Calu3 (cell line): ENCODE results near the gene NDUFAB1. TPM values are rescaled to one million over a fixed set of nuclear protein-coding genes. Genes with fewer than 3 reads are reported as not detected.

Experiments used
- Bru-seq: library from RNA; stranded (reverse); fragments of 400-500 nt; gene quantifications from one replicate; lab custom pipeline; 2021; lab: Mats Ljungman, UMichigan
- BruChase-seq, 2 experiments: library from RNA; stranded (reverse); fragments of 400-500 nt; gene quantifications; one replicate each; lab custom pipeline; 2021; lab: Mats Ljungman, UMichigan
- BruUV-seq: library from RNA; stranded (reverse); fragments of 400-500 nt; replicated peaks from 2 replicates; lab custom pipeline; 2021; lab: Mats Ljungman, UMichigan
- CTCF ChIA-PET: fragments of 300-600 bp; sonication (Branson Sonifier 250); formaldehyde crosslinking; loops from one replicate; lab custom pipeline; 2022; ENCODE audit warnings: antibody characterized with exemption; lab: Charles Lee
- DNase-seq: peaks from one replicate; pipeline ENCODE4 v3.0.0; 2022
- H3K27ac Mint-ChIP-seq: one replicate; pipeline ENCODE4 v1.8.0; 2022; ENCODE audit warnings: mixed read lengths; ENCODE audit not compliant: unreplicated experiment
- H3K27me3 Mint-ChIP-seq: one replicate; pipeline ENCODE4 v1.8.0; 2022; ENCODE audit warnings: mixed read lengths; ENCODE audit not compliant: unreplicated experiment
- H3K36me3 Mint-ChIP-seq: one replicate; pipeline ENCODE4 v1.8.0; 2022; ENCODE audit warnings: mild to moderate bottlenecking, moderate library complexity, mixed read lengths; ENCODE audit not compliant: insufficient read depth, unreplicated experiment
- H3K4me1 Mint-ChIP-seq: one replicate; pipeline ENCODE4 v1.8.0; 2022; ENCODE audit warnings: mild to moderate bottlenecking, low read depth, mixed read lengths; ENCODE audit not compliant: unreplicated experiment
- H3K4me3 Mint-ChIP-seq: one replicate; pipeline ENCODE4 v1.8.0; 2022; ENCODE audit warnings: mild to moderate bottlenecking, low read depth, moderate library complexity, mixed read lengths; ENCODE audit not compliant: unreplicated experiment
- H3K9me3 Mint-ChIP-seq: one replicate; pipeline ENCODE4 v1.8.0; 2022; ENCODE audit warnings: low read depth, mixed read lengths; ENCODE audit not compliant: unreplicated experiment
- CTCF ChIP-seq: fragments of 200-600 bp; IDR thresholded peaks from one replicate; pipeline ENCODE4 v1.8.0; 2022; ENCODE audit warnings: antibody characterized with exemption; ENCODE audit not compliant: unreplicated experiment
- intact Hi-C: fragments of 100-400 bp; cut with micrococcal nuclease; formaldehyde crosslinking; loops from one replicate; pipeline ENCODE4 v1.10.0; 2022; ENCODE audit not compliant: unreplicated experiment
- long read RNA-seq: library from polyadenylated mRNA; stranded (forward); transcript quantifications from one replicate; pipeline ENCODE4 v2.0.0, GENCODE V29; 2022
- total RNA-seq: library from RNA; stranded (reverse); gene quantifications from 2 replicates; pipeline ENCODE4 v1.2.3, GENCODE V29; 2022

Gene NDUFAB1
- total RNA-seq (143 and 150 TPM in 2 replicates), Bru-seq, nascent RNA (percentile 87 among the genes with signal in this experiment), BruChase-seq, experiment 1, labeled RNA remaining after a 6-hour chase (percentile 89 among the genes with signal in this experiment), BruChase-seq, experiment 2, labeled RNA remaining after a 2-hour chase (percentile 82 among the genes with signal in this experiment)
- long read RNA-seq, transcript NDUFAB1-201 (5 exons, 717 nt): major isoform, 389 of 407 reads
- long read RNA-seq, partial matches to known transcripts: 10 of 407 reads
- long read RNA-seq, other reads (novel, unspliced or antisense): 4 of 407 reads

DNA sequence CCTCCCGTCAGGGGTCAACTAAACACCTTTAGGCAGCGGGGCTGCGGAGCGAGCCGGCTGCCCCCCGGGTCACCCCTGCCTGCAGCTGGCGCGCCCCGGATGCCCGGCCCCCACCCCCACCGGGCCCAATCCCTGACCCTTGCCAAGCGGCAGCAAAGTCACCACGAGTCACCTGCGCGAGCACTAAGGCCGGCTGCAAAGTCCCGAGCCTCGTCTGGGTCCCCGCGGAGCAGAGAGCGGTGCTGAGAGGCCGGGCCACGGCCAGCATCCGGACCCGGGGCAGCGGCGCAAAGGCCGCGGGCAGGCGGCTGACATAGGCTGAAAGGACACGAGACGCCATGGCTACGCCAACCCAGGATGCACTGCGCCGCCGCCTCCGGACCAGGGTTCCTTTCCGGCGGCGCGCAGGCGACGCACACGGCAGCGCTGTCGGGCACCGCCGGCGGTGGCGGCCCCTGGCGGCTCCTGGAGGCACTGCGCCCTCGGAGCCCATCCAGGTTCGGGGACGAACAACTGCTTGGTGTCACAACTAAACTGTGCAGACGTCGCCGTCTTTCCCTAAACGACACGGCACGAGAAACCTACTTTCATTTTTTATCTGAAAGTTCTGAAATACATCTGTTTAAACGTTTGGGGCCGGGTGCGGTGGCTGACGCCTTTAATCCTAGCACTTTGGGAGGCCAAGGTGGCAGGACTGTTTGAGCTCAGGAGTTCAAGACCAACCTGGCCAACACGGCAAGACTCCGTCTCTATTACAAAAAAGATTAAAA, at the start of gene NDUFAB1:
Gene NDUFAB1, minus strand, starts transcription at position 366 of the 770 bp plus-strand sequence. Its CDS starts 26 bp downstream, at position 340.
- DNase-seq: peak; percentile 97
- CTCF ChIA-PET: interaction anchor here (0.6 kb wide), 1 partner anchor 105 kb away, joined by 5 read pairs; no protein-coding TSS in a partner anchor
- H3K27ac Mint-ChIP-seq: peak within 1 kb of the TSS; percentile 58
- BruUV-seq: no TSS peak
- peak within 1 kb of the TSS; percentile 81 for H3K4me3 Mint-ChIP-seq
- intact Hi-C loops: no loop called here
- H3K9me3 Mint-ChIP-seq: no peaks in the 10 kb centered on the region
- H3K36me3 Mint-ChIP-seq: peaks cover 61% of the 10 kb centered on the region
- TF ChIP-seq CTCF: peak; percentile 98
- H3K4me1 Mint-ChIP-seq: peaks cover 9% of the 10 kb centered on the region
- H3K27me3 Mint-ChIP-seq: no peaks in the 10 kb centered on the region

DNA sequence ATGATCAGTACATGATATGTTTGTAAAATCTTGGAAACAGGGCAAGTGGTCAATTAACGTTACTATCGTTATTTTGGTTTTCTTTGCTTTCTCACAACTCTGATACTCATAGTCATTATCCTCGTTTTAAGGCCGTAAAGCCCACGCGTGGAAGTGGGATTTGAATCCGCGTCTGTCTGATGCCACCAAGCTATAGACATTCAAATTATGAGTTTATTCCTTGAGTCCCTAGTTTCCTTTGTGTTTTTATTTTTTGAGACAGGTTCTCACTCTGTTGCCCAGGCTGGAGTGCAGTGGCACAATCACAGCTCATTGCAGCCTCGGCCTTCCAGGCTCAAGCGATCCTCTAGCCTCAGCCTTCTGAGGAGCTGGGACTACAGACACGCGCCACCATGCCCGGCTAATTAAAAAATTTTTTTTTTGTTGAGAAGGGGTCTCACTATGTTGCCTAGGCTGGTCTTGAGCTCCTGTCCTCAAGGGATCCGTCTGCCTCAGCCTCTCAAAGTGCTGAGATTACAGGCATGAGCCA, 46.2 kb upstream of the NDUFAB1 start:
- Mint-ChIP-seq H3K27ac (peak overlapping the region; percentile 86), H3K4me1 (peaks cover 8% of the 10 kb centered on the region), H3K9me3 (no peaks in the 10 kb centered on the region), H3K36me3 (peaks cover 72% of the 10 kb centered on the region), H3K27me3 (no peaks in the 10 kb centered on the region), H3K4me3 (peak overlapping the region; percentile 88)
- TF ChIP-seq CTCF: no peak
- BruUV-seq: TSS peak; percentile 28
- intact Hi-C loops: no loop called here
- CTCF ChIA-PET: interaction anchor here (1.6 kb wide), 1 partner anchor 36 kb away, joined by 5 read pairs; the partner anchor contains the start of gene PLK1
- no peak for DNase-seq

DNA sequence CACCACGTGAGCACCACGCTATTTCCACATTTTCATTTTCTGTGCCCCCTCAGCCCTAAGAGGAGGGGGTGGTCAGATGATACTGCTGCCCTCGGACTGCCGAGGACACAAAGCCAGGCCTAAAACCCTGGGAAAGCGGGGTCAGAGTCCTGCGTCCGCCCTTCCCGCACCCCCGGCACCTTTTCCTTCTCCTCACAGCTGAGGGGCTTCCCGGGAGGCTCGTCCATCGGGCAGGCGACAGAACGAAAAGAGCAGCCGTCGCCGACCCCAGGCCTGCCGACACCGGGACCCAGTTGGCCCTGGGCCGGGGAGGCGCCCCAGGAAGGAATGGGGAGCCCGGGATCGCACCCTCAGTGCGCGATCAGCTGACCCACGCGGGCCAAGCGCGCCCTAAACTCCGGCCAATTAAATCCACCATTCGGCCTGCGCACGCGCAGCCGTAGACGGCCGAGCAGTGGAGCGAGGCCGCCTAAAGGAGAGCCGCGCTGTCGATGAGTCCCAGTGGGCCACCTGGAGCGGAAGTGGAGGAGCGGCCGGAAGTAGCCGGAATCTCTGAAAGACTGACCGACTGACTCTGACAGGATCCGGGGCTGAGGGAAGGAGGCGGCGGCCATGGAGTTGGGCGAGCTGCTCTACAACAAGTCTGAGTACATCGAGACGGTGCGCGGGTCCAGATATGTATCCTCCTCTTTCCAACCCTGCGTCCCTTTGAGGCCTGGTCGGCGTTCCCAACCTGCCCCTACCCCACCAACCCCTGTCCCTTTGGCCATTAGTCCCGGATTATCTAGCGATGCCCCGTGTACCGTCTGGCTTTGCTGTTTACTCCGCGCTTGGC, 45.0 kb upstream of the NDUFAB1 start, which contains the start of the genes DCTN5 and PALB2:
Gene DCTN5, plus strand, starts transcription at position 536 of the 835 bp plus-strand sequence. Its CDS starts 77 bp downstream, at position 613.
Gene PALB2, minus strand, starts transcription at position 380 of the 835 bp plus-strand sequence. Its CDS starts 153 bp downstream, at position 227.
- TF ChIP-seq CTCF: no peak
- peak within 1 kb of the TSS; percentile 86 for H3K27ac Mint-ChIP-seq
- intact Hi-C loops: no loop called here
- H3K27me3 Mint-ChIP-seq: no peaks in the 10 kb centered on the region
- CTCF ChIA-PET: interaction anchor here (0.5 to 1.6 kb wide), 6 partner anchors 11 to 1419 kb away, joined by 3 to 7 read pairs (median 4); partner anchors contain the start of genes PLK1 and UBFD1
- H3K9me3 Mint-ChIP-seq: no peaks in the 10 kb centered on the region
- peaks cover 8% of the 10 kb centered on the region for H3K4me1 Mint-ChIP-seq
- DNase-seq: peak; percentile 94
- peaks cover 68% of the 10 kb centered on the region for H3K36me3 Mint-ChIP-seq
- H3K4me3 Mint-ChIP-seq: peak within 1 kb of the TSS; percentile 88
- no TSS peak for BruUV-seq
